Smooth muscle cell (in vitro differentiated cells): Measurements from ENCODE around the gene MFAP1. TPM values are rescaled to one million over a fixed set of nuclear protein-coding genes. Genes with fewer than 3 reads are reported as not detected.

Source experiments
- DNase-seq: peaks from one replicate; lab custom pipeline; 2025; ENCODE audit not compliant: unreplicated experiment; lab: John Stamatoyannopoulos, UW
- H2AFZ ChIP-seq: fragments of 200-600 bp; sonication (generic); 2 replicates; pipeline ENCODE4 v1.6.0; 2016; ENCODE audit warnings: antibody characterized with exemption, low read depth, mild to moderate bottlenecking
- H3F3A ChIP-seq: fragments of 200-600 bp; sonication (generic); 2 replicates; pipeline ENCODE4 v1.6.0; 2017; ENCODE audit warnings: antibody characterized with exemption, low read depth
- H3K27ac ChIP-seq: fragments of 200-600 bp; sonication (generic); 2 replicates; pipeline ENCODE4 v1.5.1; 2016; ENCODE audit warnings: low read depth, mild to moderate bottlenecking
- H3K27me3 ChIP-seq: fragments of 200-600 bp; sonication (generic); 2 replicates; pipeline ENCODE4 v1.6.1; 2016; ENCODE audit warnings: low read depth, mild to moderate bottlenecking
- H3K36me3 ChIP-seq: fragments of 200-600 bp; sonication (generic); 2 replicates; pipeline ENCODE4 v1.5.1; 2016; ENCODE audit warnings: low read depth
- H3K4me1 ChIP-seq: fragments of 200-600 bp; sonication (generic); 2 replicates; pipeline ENCODE4 v1.5.1; 2016; ENCODE audit warnings: low read depth
- H3K4me2 ChIP-seq: fragments of 200-600 bp; sonication (generic); 2 replicates; pipeline ENCODE4 v1.6.0; 2016; ENCODE audit warnings: mild to moderate bottlenecking
- H3K4me3 ChIP-seq: fragments of 200-600 bp; sonication (generic); 2 replicates; pipeline ENCODE4 v1.5.1; 2016; ENCODE audit warnings: mild to moderate bottlenecking
- H3K79me2 ChIP-seq: fragments of 200-600 bp; sonication (generic); 2 replicates; pipeline ENCODE4 v1.6.0; 2016; ENCODE audit warnings: low read depth, mild to moderate bottlenecking
- H3K9ac ChIP-seq: fragments of 200-600 bp; sonication (generic); 2 replicates; pipeline ENCODE4 v1.6.0; 2016; ENCODE audit warnings: low read depth
- H3K9me3 ChIP-seq: fragments of 200-600 bp; sonication (generic); replicated peaks from 2 replicates; pipeline ENCODE4 v1.5.1; 2016; ENCODE audit warnings: low read depth
- H4K20me1 ChIP-seq: fragments of 200-600 bp; sonication (generic); 2 replicates; pipeline ENCODE4 v1.6.0; 2016; ENCODE audit warnings: low read depth
- CTCF ChIP-seq: fragments of 200-600 bp; sonication (generic); IDR thresholded peaks from 2 replicates; pipeline ENCODE4 v1.5.1; 2017; ENCODE audit warnings: borderline replicate concordance, mild to moderate bottlenecking, antibody characterized with exemption; ENCODE audit not compliant: insufficient read depth, poor library complexity, severe bottlenecking
- WGBS: methylation state at CpG from one replicate; pipeline ENCODE4 v1.1.7; 2016; ENCODE audit warnings: low lambda C conversion rate; 5-methylcytosine and 5-hydroxymethylcytosine counted together
- polyA plus RNA-seq: library from polyadenylated mRNA; unstranded; fragments of >200 nt; fragmentation: Nextera tagmentation; extraction: Ambion mirVana; gene quantifications from 2 replicates; pipeline ENCODE4 v1.2.1, GENCODE V29; 2016
- total RNA-seq: library from RNA; depleted of rRNA; stranded (reverse); fragments of >200 nt; gene quantifications from 2 replicates; pipeline ENCODE4 v1.2.3, GENCODE V29; 2014

Gene MFAP1
- total and polyA plus RNA-seq, 2 experiments from 2014 or later, result 34.9 to 41.2 TPM

- Histone ChIP-seq H3K79me2 (peaks cover 23% of the 10 kb centered on the region), H3K4me1 (peaks cover 13% of the 10 kb centered on the region), H3F3A (peaks cover 5% of the 10 kb centered on the region), H3K36me3 (no peaks in the 10 kb centered on the region), H3K4me3 (no peak overlapping the region), H2AFZ (no peak overlapping the region), H3K27ac (no peak overlapping the region), H3K9ac (no peak overlapping the region), H3K27me3 (no peaks in the 10 kb centered on the region), H4K20me1 (peaks cover 19% of the 10 kb centered on the region), H3K4me2 (no peak overlapping the region), H3K9me3 (no peaks in the 10 kb centered on the region)
- TF ChIP-seq CTCF, result no peak
- DNase-seq, result no peak
- WGBS, result 94% methylated on average over 3 of the region's 3 CpGs
Observed at GRCh38 chr15:43789409-43789808, 35.1 kb downstream of the MFAP1 start.

- Histone ChIP-seq H3K79me2 (no peaks in the 10 kb centered on the region), H3K4me3 (no peak overlapping the region), H3K4me2 (no peak overlapping the region), H3K9me3 (no peaks in the 10 kb centered on the region), H3K9ac (no peak overlapping the region), H3K27me3 (no peaks in the 10 kb centered on the region), H2AFZ (no peak overlapping the region), H3F3A (peaks cover 16% of the 10 kb centered on the region), H3K4me1 (peaks cover 4% of the 10 kb centered on the region), H3K36me3 (no peaks in the 10 kb centered on the region), H4K20me1 (peaks cover 8% of the 10 kb centered on the region), H3K27ac (no peak overlapping the region)
- no peak for DNase-seq
- no peak for TF ChIP-seq CTCF
- 80% methylated on average over 1 of the region's 1 CpG for WGBS
Observed at GRCh38 chr15:43779016-43779415, 45.5 kb downstream of the MFAP1 start.

- Histone ChIP-seq H3K4me2 (peak overlapping the region; percentile 88), H3K79me2 (no peaks in the 10 kb centered on the region), H4K20me1 (peaks cover 9% of the 10 kb centered on the region), H3K4me3 (peak overlapping the region; percentile 67), H3K9ac (peak overlapping the region; percentile 18), H3K36me3 (peaks cover under 1% of the 10 kb centered on the region), H3F3A (peaks cover 28% of the 10 kb centered on the region), H3K27ac (peak overlapping the region; percentile 14), H3K9me3 (no peaks in the 10 kb centered on the region), H3K4me1 (peaks cover 4% of the 10 kb centered on the region), H3K27me3 (no peaks in the 10 kb centered on the region), H2AFZ (peak overlapping the region; percentile 61)
- peak; percentile 55 for DNase-seq
- TF ChIP-seq CTCF, result peak; percentile 54
- WGBS, result 4% methylated on average over 31 of the region's 31 CpGs
Observed at GRCh38 chr15:43777267-43777914, 47.1 kb downstream of the MFAP1 start.
